GM18511 (cell line): ENCODE data around the gene ATP2A2.
A peak's percentile ranks its signal among the peaks of the same experiment; 100 is the strongest.

ENCODE experiments used
- ATAC-seq: cut with Tn5 transposase; IDR thresholded peaks from one replicate; pipeline ENCODE4 v1.9.1; 2021; ENCODE audit warnings: mild to moderate bottlenecking, moderate library complexity; ENCODE audit not compliant: unreplicated experiment

Gene ATP2A2

DNA sequence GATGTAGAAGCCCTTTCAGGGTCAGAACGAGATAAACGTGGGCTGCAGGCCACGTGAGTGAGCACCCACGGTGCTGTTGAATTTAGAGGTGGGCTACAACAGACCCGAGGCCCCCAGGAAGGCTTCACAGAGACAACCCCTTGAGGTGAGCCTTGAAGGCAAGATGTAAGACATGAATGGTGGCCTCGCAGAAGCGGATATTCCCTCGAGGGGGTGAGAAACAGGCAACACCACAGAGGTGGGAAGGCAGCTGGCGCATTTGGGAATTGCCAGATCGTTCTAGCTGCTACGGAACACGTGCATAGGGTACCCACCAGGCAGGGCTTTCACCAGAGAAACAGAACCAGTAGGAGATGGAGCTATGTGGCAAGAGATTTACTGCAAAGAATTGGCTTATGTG is 22.6 kb upstream of the ATP2A2 start:
- no peak for ATAC-seq

- ATAC-seq = no peak
Measured at GRCh38 chr12:110262442-110263388, 18.3 kb upstream of the ATP2A2 start.

- ATAC-seq = no peak
Measured at GRCh38 chr12:110266381-110266960, 14.6 kb upstream of the ATP2A2 start.

DNA sequence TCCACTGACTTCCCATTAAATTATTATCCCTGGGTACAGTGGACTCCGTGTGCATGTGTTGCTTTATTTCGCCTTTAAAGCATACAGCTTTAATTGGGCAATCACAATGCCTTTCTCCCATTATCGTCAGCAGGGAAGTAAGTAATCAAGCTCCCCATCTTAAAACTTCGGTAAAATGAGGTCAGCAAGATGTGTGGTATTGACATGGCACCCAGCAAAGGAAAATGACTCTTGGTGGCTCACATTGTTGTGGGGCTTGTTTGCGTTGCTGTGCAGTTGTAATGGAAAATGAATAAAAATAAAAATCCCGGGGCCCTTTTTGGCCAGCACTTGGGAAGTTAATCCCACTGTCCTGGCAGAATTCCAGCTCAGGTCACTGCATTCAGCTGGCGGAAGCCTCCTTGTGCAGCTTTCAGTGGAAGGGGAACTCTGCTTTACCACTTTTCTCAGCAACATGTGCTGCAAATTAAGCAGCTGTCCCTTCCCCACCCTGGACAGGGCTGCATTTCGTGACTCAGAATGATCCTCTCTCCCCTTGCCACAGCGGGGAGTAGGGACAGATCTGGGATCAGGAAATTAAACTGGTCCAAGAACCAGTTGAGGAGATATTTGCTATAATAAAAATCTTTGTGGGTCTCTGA is 13.9 kb upstream of the ATP2A2 start:
- no peak for ATAC-seq

DNA sequence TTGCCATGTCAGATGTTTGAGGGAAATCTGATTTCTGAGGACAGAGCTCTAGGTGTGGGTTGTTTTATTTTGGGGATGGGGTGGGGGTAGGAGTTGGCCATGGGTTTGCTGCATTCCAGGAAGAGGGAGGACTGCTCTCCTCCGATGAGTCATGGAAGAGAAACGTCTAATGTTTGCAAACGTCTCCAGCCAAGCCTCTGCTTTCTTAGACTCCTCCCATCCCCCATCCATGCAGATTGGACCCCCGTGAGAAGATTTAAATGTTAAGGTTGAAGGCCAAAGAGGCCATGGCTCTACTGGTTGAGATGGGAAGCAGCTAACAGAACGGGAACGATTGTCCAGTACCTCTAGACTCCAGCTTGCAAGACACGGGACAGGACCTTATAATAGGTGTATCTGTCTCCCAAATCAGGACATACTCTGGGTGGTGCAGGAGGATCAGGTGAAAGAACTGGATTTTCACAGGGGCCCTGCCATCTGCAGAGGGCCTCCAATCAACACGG is 11.4 kb upstream of the ATP2A2 start:
- no peak for ATAC-seq

- ATAC-seq = no peak
Measured at GRCh38 chr12:110270125-110270962, 10.7 kb upstream of the ATP2A2 start.

- ATAC-seq = no peak
Measured at GRCh38 chr12:110271015-110271414, 10.0 kb upstream of the ATP2A2 start.

GRCh38 chr12:110277530-110278254 is 3.4 kb upstream of the ATP2A2 start:
- ATAC-seq = no peak

GRCh38 chr12:110278255-110278536 is 2.9 kb upstream of the ATP2A2 start:
- ATAC-seq = no peak

- ATAC-seq = no peak
Measured at GRCh38 chr12:110279566-110280375, 1.3 kb upstream of the ATP2A2 start.

DNA sequence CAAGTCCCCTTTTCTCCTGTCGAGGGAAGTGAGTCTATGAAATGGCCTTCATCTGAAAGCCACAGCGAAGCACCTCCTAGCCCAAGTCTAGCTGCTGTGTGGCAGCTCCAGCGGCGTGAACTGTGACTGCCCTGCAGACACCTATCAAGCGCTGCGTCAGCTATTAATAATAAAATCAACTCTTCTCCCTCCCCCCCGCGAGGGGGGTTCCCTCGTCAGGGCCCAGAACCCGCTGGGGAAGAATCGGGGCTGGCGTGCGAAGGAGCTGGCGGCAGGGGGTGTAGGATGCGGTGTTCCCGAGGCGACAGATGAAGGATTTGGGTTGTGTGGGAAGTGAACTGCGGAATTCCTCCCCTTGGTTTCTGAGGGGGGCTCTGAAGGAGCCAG is 662 bp upstream of the ATP2A2 start:
- ATAC-seq = peak; percentile 19

DNA sequence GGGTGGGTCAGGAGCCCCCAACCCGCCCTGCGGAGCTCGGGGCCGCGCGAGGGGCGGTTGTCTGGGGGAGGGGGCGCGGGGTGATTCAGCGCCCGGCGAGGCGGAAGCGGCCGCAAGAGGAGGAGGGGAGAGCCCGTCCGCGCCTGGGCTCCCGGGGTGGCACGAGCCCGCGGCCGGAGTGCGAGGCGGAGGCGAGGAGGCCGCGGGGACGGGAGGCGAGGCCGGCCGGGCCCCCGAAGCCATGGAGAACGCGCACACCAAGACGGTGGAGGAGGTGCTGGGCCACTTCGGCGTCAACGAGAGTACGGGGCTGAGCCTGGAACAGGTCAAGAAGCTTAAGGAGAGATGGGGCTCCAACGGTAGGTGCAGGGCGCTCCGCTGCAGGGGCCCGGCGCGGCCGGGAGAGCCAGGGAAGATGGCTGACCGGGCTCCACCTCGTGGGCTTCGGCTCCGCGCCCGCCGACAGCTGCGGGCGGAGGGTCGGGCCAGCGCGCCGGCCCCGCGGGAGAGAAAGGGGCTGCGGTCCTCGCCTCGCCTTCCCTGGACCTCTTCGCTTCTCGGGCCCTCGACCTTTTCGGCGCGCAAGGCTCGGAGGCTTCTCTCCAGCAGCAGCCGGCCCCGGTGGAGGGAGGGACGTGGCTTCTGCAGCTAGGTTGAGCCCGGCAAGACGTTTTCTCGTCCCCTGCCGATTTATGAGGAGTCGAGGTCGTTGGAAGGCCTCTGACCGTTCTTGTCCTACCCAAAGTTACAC is 677 bp downstream of the ATP2A2 start:
- peak; percentile 49 for ATAC-seq

DNA sequence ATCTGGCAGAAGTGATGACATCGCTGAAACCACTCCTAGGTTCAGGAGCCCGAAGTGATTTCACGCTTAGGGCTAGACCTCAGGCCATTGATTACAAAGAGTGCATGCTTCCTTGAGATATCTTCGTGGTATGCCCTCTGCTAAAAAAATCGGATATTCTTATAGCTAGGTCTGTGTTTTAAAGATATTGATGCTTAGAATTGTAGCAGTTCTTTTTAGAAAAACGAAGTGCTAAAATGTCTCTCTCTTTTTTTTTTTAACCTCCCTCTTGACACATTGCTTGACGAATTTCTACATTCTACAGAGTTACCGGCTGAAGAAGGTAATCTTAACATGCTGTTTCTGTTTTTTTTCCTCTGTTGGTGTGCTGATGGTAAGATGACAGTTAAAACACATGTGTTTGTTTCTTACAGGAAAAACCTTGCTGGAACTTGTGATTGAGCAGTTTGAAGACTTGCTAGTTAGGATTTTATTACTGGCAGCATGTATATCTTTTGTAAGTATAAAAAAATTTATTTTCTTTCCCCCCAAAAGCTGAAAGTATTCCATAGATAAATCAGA is 1.3 kb downstream of the ATP2A2 start:
- peak; percentile 3 for ATAC-seq

GRCh38 chr12:110282956-110283817 is 2.1 kb downstream of the ATP2A2 start:
- ATAC-seq = no peak

DNA sequence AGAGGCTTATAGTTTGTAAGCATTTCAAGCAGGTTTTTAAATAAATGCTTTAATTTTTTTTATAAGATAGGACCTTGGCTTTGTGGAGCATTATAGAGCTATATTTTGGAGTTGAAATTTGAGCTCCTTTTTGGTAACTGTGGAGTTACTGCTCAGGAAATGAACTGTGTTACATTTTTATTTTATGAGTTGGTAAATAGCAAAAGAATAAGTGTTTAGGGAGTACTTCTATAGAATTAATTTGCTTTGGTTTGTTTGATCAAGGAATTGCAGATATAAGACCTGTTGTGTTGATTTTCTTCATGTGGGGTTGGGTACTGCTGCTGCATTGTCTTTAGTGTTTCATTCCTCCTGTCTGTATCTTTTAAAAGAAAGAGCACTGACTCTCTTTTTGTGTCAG is 3.5 kb downstream of the ATP2A2 start:
- no peak for ATAC-seq

DNA sequence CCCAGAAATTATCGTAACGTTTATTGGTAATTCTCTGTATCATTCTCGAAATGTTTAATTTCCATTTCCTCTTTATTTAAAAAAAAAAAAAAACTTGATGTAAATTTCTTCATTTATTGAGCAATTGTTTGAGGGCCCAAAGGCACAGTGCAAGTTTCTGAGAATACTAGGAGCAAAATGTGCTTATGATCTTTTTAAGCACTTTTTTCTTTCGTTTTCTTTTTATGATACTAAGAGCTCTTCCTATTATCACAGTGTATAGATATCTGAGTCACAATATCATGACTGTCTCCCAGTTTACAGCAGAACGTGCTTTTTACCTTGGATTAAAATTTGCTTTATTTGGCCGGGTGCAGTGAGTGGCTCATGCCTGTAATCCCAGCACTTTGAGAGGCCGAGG is 5.6 kb downstream of the ATP2A2 start:
- ATAC-seq = no peak

DNA sequence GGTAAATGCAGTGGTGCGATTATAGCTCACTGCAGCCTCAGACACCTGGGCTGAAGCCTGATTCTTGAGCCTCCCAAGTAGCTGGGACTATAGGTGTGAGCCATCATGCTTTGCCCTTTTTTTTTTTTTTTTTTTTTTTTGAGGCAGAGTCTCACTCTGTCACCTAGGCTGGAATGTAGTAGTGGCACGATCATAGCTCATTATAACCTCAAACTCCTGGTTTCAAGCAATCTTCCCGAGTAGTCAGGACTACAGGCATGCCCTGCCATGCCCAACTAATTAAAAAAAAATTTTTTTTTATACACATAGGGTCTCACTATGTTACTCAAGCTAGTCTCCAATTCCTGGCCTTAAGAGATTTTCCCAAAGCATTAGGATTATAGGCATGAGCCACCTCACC is 6.9 kb downstream of the ATP2A2 start:
- ATAC-seq = no peak
